HG02678 (cell line): ENCODE results near the gene IFI44L.

ENCODE experiments used
- ATAC-seq: cut with Tn5 transposase; IDR thresholded peaks from one replicate; pipeline ENCODE4 v1.9.1; 2021; ENCODE audit warnings: mild to moderate bottlenecking, moderate library complexity; ENCODE audit not compliant: unreplicated experiment

IFI44L gene

DNA sequence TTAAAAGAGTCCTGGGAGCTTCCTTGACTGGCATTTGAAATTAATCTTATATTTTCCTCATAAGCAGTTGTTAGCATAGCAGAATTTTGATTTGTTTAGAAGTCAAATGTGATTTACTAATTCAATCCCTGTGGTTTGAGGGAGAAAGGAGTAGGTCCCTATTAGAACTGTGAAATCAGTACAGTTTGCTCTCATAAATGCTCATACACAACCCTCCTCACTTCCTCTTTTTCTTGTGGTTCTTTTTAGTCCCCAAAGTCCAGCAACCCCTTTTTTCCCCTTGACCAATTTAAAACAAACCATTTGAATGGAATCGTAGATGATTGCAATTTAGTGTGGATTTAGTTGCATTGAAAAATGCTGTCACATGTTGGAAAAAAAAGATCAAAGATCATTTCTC lies 20.2 kb downstream of the IFI44L start:
- ATAC-seq: peak; percentile 70

GRCh38 chr1:78641558-78641957 lies 21.3 kb downstream of the IFI44L start:
- no peak for ATAC-seq

- no peak for ATAC-seq
Measured at GRCh38 chr1:78645723-78646122, 25.5 kb downstream of the IFI44L start.

DNA sequence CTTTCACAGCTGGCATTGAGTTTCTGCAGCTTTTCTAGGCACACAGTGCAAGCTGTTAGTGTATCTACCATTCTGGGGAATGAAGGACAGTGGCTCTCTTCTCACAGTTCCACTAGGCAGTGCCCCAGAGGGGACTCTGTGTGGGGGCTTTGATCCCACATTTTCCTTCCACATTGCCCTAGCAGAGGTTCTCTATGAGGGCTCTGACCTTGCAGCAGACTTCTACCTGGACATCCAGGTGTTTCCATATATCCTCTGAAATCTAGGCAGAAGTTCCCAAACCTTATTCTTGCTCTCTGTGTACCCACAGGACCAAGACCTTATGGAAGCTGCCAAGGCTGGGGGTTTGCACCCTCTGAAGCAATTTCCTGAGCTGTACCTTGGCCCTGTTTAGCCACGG lies 27.0 kb downstream of the IFI44L start:
- ATAC-seq: no peak

DNA sequence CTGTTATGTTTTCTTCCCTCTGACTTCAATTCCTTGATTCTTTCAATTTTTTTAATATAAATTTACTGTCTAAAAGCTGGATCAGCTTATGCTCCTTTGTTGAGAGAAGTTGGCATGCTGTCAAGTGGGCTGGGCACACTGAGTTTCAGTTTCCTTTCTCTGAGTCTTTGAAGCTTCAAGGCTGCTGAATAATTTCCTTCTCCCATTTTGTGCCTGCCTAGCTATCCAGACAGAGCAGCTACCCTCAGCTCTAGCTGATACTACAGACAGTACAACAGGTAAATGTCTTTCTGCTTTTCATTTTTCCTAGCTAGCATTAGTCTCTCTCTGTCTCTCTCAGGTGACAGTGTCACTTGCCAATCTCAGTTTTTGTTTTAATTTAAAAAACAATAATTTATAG lies 29.4 kb downstream of the IFI44L start, which contains the start of gene IFI44:
TSS of gene IFI44 (plus strand) at position 204 of the 400 bp plus-strand sequence. CDS start 365 bp downstream, outside the sequence.
- ATAC-seq: peak; percentile 81

DNA sequence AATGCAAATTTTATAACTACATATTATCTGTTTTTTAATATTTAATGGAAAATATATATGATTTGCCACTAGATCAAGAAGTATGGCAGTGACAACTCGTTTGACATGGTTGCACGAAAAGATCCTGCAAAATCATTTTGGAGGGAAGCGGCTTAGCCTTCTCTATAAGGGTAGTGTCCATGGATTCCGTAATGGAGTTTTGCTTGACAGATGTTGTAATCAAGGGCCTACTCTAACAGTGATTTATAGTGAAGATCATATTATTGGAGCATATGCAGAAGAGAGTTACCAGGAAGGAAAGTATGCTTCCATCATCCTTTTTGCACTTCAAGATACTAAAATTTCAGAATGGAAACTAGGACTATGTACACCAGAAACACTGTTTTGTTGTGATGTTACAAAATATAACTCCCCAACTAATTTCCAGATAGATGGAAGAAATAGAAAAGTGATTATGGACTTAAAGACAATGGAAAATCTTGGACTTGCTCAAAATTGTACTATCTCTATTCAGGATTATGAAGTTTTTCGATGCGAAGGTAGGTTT lies 29.9 kb downstream of the IFI44L start:
- no peak for ATAC-seq

DNA sequence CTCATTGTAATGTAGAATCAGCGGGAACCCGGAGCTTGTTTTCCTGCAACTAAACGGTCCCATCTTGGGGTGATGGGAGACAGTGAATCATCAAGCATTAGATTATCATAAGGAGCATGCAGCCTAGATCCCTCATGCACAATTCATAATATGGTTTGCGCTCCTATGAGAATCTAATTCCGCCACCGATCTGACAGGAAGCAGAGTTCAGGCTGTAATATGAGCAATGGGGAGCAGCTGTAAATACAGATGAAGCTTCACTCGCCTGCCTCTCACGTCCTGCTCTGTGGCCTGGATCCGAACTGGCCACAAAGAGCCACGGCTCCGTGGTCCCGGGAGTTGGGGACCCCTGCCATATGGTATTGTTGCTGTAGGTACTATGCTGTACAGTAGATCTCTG lies 31.0 kb downstream of the IFI44L start:
- peak; percentile 53 for ATAC-seq

DNA sequence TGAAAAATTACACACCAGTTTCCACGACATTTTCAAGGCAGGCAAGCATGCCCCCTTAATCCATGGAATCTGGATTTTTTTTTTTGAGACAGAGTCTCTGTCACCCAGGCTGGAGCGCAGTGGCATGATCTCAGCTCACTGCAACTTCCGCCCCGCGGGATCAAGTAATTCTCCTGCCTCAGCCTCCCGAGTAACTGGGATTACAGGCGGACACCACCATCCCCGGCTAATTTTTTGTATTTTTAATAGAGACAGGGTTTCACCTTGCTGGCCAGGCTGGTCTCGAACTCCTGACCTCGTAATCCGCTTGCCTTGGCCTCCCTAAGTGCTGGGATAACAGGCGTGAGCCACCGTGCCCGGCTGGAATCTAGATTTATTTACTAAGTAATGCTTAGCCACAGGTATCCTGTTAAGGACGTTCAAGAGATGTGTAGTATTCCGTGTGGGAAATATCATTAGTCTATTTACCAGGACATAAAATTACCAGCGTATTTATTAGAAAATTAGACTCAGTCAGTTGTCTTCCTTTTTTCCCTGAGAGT lies 31.8 kb downstream of the IFI44L start:
- no peak for ATAC-seq

DNA sequence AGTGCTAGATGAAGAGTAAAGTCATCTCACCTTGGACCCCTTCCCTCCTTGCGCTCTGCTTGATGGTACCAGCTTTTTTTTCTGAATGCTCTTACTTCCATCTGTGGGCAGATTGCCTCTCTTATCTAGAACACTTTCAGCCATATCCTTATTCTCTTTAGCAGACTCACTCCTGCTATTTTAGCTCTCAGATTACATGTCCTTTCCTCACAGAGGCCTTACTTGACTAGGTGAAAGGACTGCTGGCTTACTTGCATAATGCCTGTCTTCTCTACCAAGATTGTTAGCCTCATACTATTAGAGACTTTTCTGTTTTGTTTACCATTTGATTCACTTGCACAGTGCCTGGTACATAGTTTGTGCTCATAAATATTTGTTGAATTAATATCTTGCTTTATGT lies 38.7 kb downstream of the IFI44L start:
- ATAC-seq: no peak

- no peak for ATAC-seq
Measured at GRCh38 chr1:78663923-78664322, 43.7 kb downstream of the IFI44L start.

- ATAC-seq: no peak
Measured at GRCh38 chr1:78664763-78665162, 44.5 kb downstream of the IFI44L start.

DNA sequence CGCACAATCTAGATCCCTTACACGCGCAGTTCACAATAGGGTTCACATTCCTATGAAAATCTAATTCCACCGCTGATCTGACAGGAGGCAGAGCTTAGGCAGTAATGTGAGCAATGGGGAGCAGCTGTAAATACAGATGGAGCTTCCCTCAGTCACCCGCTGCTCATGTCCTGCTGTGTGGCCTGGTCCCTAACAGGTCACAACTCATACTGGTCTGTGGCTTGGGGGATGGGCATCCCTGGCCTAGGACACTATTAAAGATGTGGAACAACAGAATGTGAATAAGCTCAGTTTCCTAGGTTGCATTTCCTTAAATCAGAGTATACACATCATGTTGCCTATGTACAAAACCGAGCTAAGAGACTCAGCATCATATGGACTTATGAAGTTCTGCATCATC lies 45.6 kb downstream of the IFI44L start:
- ATAC-seq: no peak

GRCh38 chr1:78667939-78668338 lies 47.7 kb downstream of the IFI44L start:
- ATAC-seq: no peak

- no peak for ATAC-seq
Measured at GRCh38 chr1:78668427-78668826, 48.2 kb downstream of the IFI44L start.

DNA sequence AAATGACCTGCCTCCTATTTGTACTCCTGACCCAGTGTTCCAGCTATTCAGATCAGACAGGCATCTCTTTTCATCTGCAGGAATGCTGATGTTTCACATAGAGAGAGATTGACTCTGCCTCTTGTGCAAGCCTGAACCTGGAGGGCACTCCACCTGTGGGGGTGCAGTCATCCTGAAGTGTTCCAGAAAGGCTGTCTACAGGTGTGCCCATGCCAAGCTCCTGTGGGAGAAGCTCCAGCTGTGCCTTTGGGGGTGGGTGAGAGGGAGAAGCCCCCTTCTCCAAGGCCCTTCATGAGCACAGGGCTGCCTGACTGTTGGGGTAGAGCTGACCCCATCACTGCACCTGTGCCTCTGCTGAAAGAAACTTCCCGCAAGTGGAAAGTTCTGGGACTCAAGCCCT lies 52.2 kb downstream of the IFI44L start:
- no peak for ATAC-seq

DNA sequence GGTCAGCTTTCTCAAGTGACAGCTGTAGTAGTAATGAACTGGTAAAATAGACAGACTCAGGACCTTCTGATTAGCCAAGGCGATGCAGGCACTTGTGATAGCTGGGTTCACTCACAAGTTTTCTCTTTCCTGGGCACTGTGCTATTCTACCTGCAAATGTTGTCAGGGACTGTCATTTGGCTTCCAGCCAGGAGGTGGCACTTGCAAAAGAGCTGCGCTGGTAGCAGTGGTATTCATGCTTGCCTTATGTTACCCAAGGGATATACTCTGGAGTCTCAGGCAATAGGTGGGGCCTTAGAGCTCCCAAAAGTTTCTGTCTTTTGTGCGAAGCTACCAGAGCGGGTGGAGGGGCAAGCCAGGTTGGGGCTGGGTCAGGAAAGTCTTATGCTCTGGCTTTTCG lies 52.9 kb downstream of the IFI44L start:
- ATAC-seq: no peak

GRCh38 chr1:78676347-78676982 lies 56.2 kb downstream of the IFI44L start:
- peak; percentile 34 for ATAC-seq

DNA sequence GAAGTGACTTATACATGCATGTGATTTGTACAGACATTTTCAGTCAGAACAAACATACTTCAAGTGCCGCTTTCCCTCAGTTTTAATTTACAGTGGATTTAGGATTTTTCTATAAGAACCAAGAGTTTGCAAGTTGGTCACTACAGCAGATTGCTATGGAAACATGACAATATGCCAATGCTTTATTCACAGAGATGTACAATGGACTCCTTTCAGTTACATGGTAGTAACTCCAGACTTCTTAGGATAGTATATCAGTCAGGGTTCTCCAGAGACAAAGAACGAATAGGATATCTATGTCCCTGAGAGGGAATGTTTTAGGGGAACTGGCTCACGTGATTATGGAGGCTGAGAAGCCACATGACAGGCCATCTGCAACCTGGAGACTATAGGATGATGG lies 56.7 kb downstream of the IFI44L start:
- ATAC-seq: no peak

DNA sequence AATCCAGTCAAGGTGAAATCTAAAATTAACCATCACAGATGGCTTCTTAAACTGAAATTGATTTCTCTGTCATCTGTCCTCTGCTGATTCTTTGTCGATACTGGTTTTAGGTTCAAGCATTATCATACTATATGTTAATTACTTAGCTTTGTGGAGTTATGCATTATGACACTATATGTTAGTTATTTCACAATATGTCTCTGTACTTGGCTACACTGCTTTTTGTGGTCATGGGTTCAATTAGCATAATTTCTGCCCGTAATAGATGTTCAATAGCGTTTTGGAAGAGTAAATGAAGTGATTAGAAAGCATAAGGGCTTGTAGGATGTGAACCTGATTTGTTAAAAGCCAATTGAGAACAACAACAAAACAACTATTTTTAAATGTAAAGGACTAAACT lies 57.5 kb downstream of the IFI44L start:
- ATAC-seq: no peak

DNA sequence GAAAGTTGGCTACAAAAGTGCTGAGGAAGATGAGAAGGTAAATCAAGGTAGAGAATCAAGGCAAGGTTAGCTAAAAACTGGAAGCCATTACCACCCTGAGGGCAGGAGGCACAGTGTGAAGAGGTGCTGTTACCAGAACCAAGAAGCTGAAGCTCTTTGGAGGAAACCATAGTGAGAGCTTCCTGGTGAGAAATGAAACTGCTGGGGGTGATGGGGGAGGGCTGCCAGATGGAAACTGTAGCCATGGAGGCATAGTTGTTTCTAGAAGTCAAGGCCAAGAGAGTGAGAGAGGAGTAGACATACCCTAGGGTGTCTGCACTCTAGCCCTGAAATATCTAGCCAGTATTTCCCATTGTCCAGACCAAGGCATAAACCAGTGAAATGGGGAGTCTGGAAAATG lies 58.1 kb downstream of the IFI44L start:
- peak; percentile 81 for ATAC-seq

DNA sequence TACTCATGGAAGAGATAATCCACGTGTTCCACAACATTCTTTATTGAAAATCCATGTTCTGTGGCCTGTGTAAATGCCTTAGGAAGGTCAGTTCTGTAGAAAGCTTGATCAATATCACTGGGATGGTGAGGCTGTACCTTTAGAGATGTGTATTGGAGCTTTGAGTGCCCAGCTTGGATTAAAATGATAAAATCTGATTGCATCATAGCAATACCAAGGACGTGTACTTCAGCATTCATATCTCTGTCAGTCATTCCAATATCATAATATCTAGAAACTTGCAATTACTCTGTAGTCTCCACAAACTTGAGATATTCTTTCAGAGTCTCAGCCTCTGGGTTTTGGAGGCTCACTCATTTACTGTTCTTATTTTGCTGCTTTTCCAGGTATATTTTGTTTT lies 61.0 kb downstream of the IFI44L start:
- ATAC-seq: no peak

DNA sequence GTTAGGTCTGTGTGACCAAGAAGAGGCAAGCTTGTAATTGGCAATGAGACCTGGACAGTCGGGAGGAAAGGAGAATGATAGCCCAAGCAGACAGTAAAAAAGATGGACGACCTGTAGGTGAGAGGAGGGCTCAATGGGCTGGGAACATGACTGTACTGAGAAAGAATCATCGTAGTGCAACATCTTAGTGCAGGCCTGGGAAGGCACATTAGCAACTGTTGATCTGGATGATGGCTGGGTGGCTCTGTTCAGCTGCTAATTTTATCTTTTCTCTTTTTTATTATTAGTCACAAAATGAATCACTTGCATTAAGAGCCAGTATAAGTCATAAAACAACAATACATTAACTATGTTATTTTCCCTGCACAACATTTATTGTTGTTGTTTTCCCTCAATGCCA lies 62.2 kb downstream of the IFI44L start:
- ATAC-seq: no peak

GRCh38 chr1:78683079-78683478 lies 62.8 kb downstream of the IFI44L start:
- ATAC-seq: no peak
